IPS DF 6.9 (cell line): ENCODE results near the gene ARID3B.

Experiments
- DNase-seq: peaks from one replicate; pipeline ENCODE4 v3.0.0-alpha.2; 2013; ENCODE audit warnings: low read depth, low spot score
- H3K27ac ChIP-seq: one replicate; pipeline ENCODE4 v1.5.1; 2013; ENCODE audit warnings: low read length, control low read depth
- H3K27me3 ChIP-seq: 2 replicates; pipeline ENCODE4 v1.6.1; 2013; ENCODE audit warnings: mild to moderate bottlenecking, low read length; ENCODE audit not compliant: control insufficient read depth, insufficient read depth
- H3K36me3 ChIP-seq: 2 replicates; pipeline ENCODE4 v1.6.1; 2013; ENCODE audit warnings: low read length; ENCODE audit not compliant: control insufficient read depth, insufficient read depth
- H3K4me1 ChIP-seq: 2 replicates; pipeline ENCODE4 v1.6.1; 2013; ENCODE audit warnings: low read length; ENCODE audit not compliant: control insufficient read depth, insufficient read depth
- H3K4me3 ChIP-seq: 2 replicates; pipeline ENCODE4 v1.5.1; 2013; ENCODE audit warnings: mild to moderate bottlenecking, low read length
- H3K9me3 ChIP-seq: 2 replicates; pipeline ENCODE4 v1.6.1; 2013; ENCODE audit warnings: low read length, inconsistent platforms; ENCODE audit not compliant: control insufficient read depth, insufficient read depth
- WGBS: extraction: QIAGEN DNeasy Blood & Tissue Kit; methylation state at CpG from one replicate; pipeline ENCODE4 v1.1.7; 2013; ENCODE audit warnings: mixed read lengths, missing lambda C conversion rate; ENCODE audit not compliant: insufficient read length, insufficient coverage; 5-methylcytosine and 5-hydroxymethylcytosine counted together

Gene ARID3B

DNA sequence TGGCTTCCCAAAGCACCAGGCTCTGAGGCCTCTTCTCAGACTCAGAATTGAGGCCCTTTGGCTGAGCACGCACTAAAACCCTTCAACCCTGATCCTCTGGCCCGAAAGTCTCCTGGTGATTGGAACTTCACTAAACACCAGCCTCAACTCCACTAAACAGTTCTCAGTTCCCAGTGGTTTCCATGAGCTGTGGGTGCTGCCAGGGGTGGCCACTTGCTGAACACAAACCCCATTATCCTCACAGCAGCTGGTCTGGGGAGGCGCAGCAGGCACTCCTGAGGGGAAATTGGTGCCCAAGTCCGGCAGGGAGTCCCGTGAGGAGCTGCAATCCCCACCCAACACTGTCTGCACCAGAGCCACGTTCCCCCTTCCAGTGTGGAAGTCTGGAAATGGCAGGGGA is 70.8 kb downstream of the ARID3B start:
- no peaks in the 10 kb centered on the region for H3K9me3 ChIP-seq
- no peak for DNase-seq
- H3K4me1 ChIP-seq, result no peaks in the 10 kb centered on the region
- no peaks in the 10 kb centered on the region for H3K36me3 ChIP-seq
- WGBS, result no CpG with 5 or more reads among the region's 6 CpGs
- no peaks in the 10 kb centered on the region for H3K27me3 ChIP-seq
- no peak overlapping the region for H3K27ac ChIP-seq
- H3K4me3 ChIP-seq, result no peak overlapping the region

DNA sequence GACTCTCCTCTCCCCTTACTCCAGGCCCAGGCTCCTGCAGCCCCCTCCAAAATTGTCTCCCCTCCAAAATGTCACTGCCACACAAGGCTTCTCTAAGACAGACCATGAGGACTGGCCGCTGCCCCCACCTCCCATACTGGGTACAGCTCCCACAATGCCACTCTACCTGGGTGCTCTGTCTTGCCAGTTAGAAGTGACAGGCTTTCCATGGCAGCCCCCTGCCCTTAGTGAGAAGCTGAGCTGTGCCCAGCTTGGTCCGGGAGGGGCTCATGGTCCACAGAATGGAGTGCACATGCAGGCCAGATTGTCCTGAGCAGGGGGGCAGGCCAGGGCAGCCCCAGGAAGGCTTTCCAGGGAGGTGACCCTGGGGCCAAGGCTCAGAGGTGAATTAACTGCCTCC is 71.7 kb downstream of the ARID3B start:
- no peak overlapping the region for H3K4me3 ChIP-seq
- no peaks in the 10 kb centered on the region for H3K4me1 ChIP-seq
- no peak overlapping the region for H3K27ac ChIP-seq
- no peak for DNase-seq
- no CpG with 5 or more reads among the region's 2 CpGs for WGBS
- H3K27me3 ChIP-seq, result no peaks in the 10 kb centered on the region
- H3K9me3 ChIP-seq, result no peaks in the 10 kb centered on the region
- no peaks in the 10 kb centered on the region for H3K36me3 ChIP-seq

DNA sequence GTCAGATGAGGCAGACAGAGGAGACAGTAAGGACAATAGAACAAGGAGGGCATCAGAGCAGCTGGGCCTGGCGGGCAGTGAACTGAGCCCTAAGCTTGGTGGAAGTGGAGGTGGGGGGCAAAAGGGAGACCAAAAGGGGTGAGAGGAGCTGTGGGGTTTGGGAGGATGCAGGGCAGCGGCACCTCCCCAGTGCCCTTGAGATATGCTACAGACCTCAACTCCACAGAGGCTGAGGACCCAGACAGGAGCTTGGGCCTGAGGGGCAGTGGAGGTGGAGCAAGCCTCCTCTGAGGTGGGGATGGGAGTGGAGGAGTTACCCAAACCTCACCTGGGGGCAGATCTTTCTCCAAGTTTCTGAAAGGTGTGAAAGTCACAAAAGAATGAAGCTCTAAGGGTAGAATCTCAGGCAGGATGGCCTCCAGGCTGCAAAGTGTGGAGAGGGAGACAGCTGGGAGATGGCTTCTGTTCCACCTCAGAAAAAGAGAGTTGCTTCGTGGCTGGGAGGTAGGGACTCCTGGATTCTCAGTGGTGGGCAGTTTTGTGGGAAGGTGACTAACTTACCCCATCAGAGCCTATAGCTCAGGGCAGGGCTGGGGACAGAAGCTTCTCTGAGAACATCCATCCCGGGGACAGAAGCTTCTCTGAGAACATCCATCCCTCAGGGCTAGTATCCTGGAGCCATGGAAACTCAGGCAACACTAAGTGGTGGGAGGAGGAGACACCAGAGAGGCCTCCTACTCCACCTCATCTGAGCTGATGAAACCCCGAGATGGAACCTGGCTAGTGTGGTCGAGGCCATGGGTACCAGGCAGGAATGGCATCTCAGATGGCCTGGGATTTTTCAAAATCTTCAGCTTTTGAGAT is 72.3 kb downstream of the ARID3B start:
- H3K27ac ChIP-seq, result no peak overlapping the region
- H3K4me1 ChIP-seq, result no peaks in the 10 kb centered on the region
- DNase-seq, result no peak
- H3K9me3 ChIP-seq, result no peaks in the 10 kb centered on the region
- H3K36me3 ChIP-seq, result no peaks in the 10 kb centered on the region
- no peaks in the 10 kb centered on the region for H3K27me3 ChIP-seq
- WGBS, result no CpG with 5 or more reads among the region's 6 CpGs
- H3K4me3 ChIP-seq, result no peak overlapping the region

DNA sequence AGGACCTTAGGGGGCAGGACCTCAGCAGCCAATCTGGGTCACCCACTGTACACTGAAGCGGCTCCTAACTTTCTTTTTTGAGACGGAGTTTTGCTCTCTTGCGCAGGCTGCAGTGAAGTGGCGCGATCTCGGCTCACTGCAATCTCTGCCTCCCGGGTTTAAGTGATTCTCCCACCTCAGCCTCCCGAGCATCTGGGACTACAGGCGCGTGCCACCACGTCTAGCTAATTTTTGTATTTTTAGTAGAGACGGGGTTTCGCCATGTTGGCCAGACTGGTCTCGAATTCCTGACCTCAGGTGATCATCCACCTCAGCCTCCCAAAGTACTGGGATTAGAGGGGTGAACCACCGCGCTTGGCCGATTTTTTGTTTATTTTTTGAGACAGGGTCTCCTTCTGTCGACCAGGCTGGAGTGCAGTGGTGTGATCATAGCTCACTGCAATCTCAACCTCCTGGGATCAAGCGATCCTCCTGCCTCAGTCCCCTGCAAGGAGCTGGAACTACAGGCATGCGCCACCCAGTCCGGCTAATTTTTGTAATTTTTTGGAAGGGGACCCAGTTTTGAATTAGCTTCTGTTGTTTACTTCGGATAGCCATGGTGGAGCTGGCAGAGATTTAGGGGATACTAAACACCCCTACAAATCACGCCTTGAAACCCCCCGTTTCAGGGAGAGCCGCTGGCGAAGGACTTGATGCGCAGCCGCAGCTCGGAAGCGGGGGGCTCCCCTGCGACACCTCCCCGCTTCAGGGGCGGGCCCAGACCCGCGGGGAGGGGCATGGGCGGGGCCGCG is 73.1 kb downstream of the ARID3B start:
- H3K4me1 ChIP-seq, result no peaks in the 10 kb centered on the region
- no peaks in the 10 kb centered on the region for H3K9me3 ChIP-seq
- DNase-seq, result no peak
- H3K27ac ChIP-seq, result no peak overlapping the region
- peak overlapping the region; percentile 92; the same call in 1 of the 2 replicates for H3K4me3 ChIP-seq
- no CpG with 5 or more reads among the region's 38 CpGs for WGBS
- H3K27me3 ChIP-seq, result no peaks in the 10 kb centered on the region
- peaks cover 2% of the 10 kb centered on the region; the same call in 1 of the 2 replicates for H3K36me3 ChIP-seq

DNA sequence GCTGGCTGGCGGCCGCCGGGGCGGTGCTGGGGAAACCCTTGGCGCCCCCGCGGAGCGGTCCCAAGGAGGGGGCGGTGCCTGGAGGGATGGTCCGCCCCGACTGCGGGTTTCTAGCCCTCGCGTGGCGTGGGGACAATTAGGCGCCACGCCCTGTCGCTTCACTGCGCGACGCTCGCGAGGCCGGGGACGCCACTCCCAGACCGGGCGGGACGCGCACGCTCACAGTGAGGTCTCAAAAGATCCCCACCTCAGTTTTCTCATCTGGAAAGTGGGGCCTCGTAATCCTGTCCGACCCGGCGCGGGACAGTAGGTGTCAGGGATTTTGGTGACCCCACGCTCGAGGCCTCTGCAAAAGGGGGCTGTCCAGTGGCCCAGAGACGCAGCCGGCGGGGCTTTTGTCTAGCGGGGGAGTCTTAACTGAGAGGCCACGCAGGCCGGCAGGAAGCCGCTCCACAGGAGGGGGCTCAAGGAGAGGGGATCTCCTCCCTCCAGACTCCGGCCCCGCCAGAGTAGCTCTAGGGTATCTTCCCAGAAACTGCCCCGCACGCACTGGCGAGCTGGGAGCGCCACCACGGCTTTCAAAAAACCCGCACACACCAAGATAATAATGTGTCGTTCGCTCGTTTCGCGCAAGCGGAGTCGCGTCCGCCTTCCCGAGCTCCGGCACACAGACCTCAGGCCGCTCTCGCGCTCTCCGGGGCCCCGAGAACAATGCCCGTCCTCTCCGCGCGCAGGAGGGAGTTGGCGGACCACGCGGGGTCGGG is 73.9 kb downstream of the ARID3B start:
- no peak for DNase-seq
- WGBS, result no CpG with 5 or more reads among the region's 76 CpGs
- Histone ChIP-seq H3K4me1 (no peaks in the 10 kb centered on the region), H3K27ac (no peak overlapping the region), H3K36me3 (peaks cover 6% of the 10 kb centered on the region), H3K4me3 (peak overlapping the region; percentile 92), H3K9me3 (no peaks in the 10 kb centered on the region), H3K27me3 (no peaks in the 10 kb centered on the region)

DNA sequence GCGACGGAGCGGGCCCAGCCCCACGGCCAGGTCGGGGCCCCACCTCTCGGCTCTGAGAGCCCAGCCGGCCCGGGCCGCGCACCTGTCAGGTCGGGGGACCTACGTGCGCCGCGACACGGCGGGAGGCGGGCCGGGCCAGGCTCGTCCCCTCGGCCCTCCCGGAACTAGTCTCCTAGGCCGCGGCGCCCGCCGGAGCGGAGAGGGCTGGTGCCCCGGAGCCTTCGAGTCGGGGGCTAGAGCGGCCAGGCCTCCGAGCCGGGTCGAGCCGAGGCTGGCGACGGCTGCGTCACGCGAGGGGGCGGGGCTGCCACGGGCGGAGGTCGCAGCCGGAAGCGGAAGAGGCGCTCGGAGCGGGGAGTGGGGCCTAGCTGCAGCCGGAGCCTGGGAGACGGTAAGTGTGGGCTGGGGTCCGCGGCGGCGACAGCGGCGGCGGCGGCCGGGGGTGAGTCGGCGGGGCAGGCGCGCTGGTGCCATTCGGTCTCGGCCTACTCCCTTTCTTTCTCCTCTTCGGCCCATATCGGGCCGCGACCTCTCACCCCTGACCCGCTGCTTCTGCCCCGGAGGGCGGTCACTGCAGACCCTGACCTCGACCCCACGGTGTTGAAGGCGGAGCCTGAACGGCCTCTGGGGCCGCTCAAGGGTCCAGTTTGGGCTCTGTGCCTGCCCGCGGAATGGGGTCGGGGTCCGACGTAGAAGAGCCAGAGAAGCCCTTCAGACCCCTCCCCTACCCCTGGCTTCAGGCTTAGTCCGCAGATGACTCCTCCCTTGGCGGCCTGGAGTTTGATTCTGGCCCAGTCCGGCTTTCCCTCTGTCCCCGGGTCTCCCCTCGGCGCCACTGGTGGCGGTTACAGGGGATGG is 74.7 kb downstream of the ARID3B start, which contains the start of gene CLK3:
CLK3 (plus strand) TSS at position 329 of the 858 bp plus-strand sequence. CDS start 3,361 bp downstream, outside the sequence.
- no peaks in the 10 kb centered on the region for H3K4me1 ChIP-seq
- WGBS, result no CpG with 5 or more reads among the region's 91 CpGs
- H3K9me3 ChIP-seq, result no peaks in the 10 kb centered on the region
- H3K27ac ChIP-seq, result no peak within 1 kb of the TSS
- H3K27me3 ChIP-seq, result no peaks in the 10 kb centered on the region
- peaks cover 15% of the 10 kb centered on the region for H3K36me3 ChIP-seq
- DNase-seq, result peak; percentile 81
- peak within 1 kb of the TSS; percentile 92 for H3K4me3 ChIP-seq

DNA sequence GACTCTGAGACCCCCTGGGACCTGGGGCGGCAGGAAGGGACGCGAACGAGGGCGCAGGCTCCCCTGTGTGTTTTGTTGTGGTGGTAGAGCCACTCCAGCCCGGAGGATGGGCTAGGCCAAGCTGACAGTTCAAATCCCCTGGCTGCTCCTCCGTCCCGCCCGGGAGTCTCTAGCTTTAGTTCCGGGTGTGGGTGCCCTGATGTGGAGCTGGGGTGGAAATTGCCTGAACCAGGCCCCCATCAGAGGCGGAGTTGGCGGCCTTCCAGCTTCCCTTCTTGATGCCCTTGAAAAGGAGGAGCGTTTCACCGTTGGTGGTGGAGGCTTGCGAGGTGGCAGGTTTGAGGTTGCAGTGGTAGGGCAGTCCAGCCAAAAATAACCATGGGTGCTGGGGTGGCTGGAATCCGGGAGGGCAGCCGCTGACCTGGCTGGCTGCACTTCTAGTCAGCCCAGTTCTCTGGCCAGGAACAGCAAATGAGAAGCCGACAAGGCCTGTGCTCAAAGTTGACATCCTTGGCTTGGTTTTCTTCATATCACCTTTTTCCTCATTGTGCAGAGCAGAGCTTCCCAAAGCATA is 75.4 kb downstream of the ARID3B start:
- no peak for DNase-seq
- peak overlapping the region; percentile 92 for H3K4me3 ChIP-seq
- H3K9me3 ChIP-seq, result no peaks in the 10 kb centered on the region
- WGBS, result no CpG with 5 or more reads among the region's 18 CpGs
- no peak overlapping the region for H3K27ac ChIP-seq
- H3K36me3 ChIP-seq, result peaks cover 19% of the 10 kb centered on the region
- no peaks in the 10 kb centered on the region for H3K27me3 ChIP-seq
- 0 out of 2 replicates have a peak, but pooled peaks cover 2% of the 10 kb centered on the region for H3K4me1 ChIP-seq

DNA sequence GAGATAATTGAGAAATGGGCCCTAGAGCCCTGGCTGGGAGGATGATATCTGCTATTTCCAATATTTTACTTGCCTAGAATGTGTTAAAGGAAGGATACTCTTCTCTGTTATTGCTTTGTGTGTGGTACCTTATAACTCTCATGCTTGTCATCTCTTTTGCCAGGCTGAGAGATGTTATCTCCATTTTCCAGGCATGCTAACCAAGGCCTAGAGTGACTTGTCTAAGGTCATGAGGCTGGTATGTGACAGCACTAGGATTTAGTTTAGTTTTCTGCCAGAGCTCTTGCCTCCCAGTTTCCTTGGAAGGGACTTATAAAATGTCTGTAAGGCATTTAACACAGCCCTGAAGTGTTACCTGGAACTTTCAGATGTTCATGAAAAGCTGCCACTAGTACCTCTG is 76.0 kb downstream of the ARID3B start:
- Histone ChIP-seq H3K4me1 (0 out of 2 replicates have a peak, but pooled peaks cover 2% of the 10 kb centered on the region), H3K4me3 (no peak overlapping the region), H3K27me3 (no peaks in the 10 kb centered on the region), H3K27ac (no peak overlapping the region), H3K9me3 (no peaks in the 10 kb centered on the region), H3K36me3 (peaks cover 22% of the 10 kb centered on the region)
- DNase-seq, result no peak

DNA sequence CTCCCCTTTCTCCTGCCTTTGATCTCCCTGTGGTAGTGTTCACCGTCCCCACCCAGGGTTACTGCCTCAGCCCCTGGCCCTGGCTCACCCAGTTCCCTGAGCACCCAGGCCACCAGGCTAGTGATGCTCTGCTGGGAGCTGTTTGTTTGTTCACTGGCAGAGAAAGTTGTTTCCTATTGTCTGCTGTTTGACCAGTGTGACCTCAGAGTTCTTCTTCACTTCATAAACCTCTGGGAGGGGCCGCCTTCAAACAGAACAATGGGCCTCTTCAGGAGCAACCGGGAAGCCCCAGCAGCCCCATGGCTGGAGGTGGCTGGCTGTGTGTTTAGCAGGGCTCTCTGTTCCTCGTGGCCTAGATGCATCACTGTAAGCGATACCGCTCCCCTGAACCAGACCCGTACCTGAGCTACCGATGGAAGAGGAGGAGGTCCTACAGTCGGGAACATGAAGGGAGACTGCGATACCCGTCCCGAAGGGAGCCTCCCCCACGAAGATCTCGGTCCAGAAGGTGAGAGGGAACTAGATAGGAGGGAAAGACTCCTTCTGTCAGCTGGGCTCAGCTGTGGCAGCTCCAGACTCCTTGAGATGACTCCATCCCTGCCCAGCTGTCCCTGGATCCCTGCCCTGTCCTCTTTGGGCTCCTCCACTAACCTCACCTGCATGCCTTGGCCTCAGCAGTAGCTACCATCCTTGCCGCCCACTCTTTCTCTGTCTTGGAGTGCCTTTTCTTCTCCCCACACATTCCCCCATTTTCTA is 78.0 kb downstream of the ARID3B start:
- no peak overlapping the region for H3K27ac ChIP-seq

More for the DNA sequence above, 78.0 kb downstream of the ARID3B start:
- no peaks in the 10 kb centered on the region for H3K27me3 ChIP-seq
- no peaks in the 10 kb centered on the region for H3K9me3 ChIP-seq
- no CpG with 5 or more reads among the region's 15 CpGs for WGBS
- H3K36me3 ChIP-seq, result peaks cover 39% of the 10 kb centered on the region
- no peak overlapping the region for H3K4me3 ChIP-seq
- H3K4me1 ChIP-seq, result 0 out of 2 replicates have a peak, but pooled peaks cover 2% of the 10 kb centered on the region
- no peak for DNase-seq
